Germinal center (tissue), 1 donor: ENCODE data around the gene NOL7.

Experiments used
- DNase-seq: peaks from one replicate; pipeline ENCODE4 v3.0.0; 2012; ENCODE audit warnings: mixed read lengths, low spot score

Gene NOL7

GRCh38 chr6:13654496-13654895 lies 39.4 kb downstream of the NOL7 start:
- no peak for DNase-seq

GRCh38 chr6:13655700-13656099 lies 40.6 kb downstream of the NOL7 start:
- no peak for DNase-seq

GRCh38 chr6:13660273-13660672 lies 45.1 kb downstream of the NOL7 start:
- DNase-seq = no peak

- no peak for DNase-seq
These were observed 45.8 kb downstream of the NOL7 start for GRCh38 chr6:13660893-13661292.

GRCh38 chr6:13661647-13662046 lies 46.5 kb downstream of the NOL7 start:
- DNase-seq = no peak

GRCh38 chr6:13662651-13663334 lies 47.7 kb downstream of the NOL7 start:
- no peak for DNase-seq

- no peak for DNase-seq
These were observed 48.9 kb downstream of the NOL7 start for GRCh38 chr6:13663986-13664385.

GRCh38 chr6:13664703-13665352 lies 49.7 kb downstream of the NOL7 start:
- no peak for DNase-seq

- no peak for DNase-seq
These were observed 51.3 kb downstream of the NOL7 start for GRCh38 chr6:13666194-13667105.

- DNase-seq = no peak
These were observed 52.5 kb downstream of the NOL7 start for GRCh38 chr6:13667655-13668054.

GRCh38 chr6:13668291-13668928 lies 53.3 kb downstream of the NOL7 start:
- DNase-seq = no peak

GRCh38 chr6:13669476-13669875 lies 54.3 kb downstream of the NOL7 start:
- DNase-seq = no peak
